Effector CD8-positive, alpha-beta T cell (primary cell): ENCODE results near the gene TCTN3.
"Not testable (repeated sequence)": the region's sequence is repeated elsewhere in the genome, so short reads cannot be mapped to it uniquely, and the experiment has no call there.

ENCODE experiments used
- DNase-seq: peaks from one replicate; lab custom pipeline; 2025; lab: John Stamatoyannopoulos, UW

The TCTN3 gene

GRCh38 chr10:95626500-95626899, 67.2 kb downstream of the TCTN3 start:
- DNase-seq = no peak

- DNase-seq = not testable (repeated sequence)
These were observed 73.3 kb downstream of the TCTN3 start for GRCh38 chr10:95620415-95620814.

- no peak for DNase-seq
These were observed 75.6 kb downstream of the TCTN3 start for GRCh38 chr10:95618101-95618500.

- DNase-seq = no peak
These were observed 77.3 kb downstream of the TCTN3 start for GRCh38 chr10:95616446-95616845.
